PC-3 (cell line): ENCODE results near the gene SNRNP200. TPM values are rescaled to one million over a fixed set of nuclear protein-coding genes. Genes with fewer than 3 reads are reported as not detected.
A peak's percentile ranks its signal among the peaks of the same experiment; 100 is the strongest.

Experiments used
- ATAC-seq: fragments of 200-7000 bp; cut with Tn5 transposase; 2 replicates; pipeline ENCODE4 v1.9.1; 2020; ENCODE audit warnings: mild to moderate bottlenecking, moderate library complexity
- BruUV-seq: library from RNA; stranded (reverse); fragments of 400-500 nt; replicated peaks from 2 replicates; lab custom pipeline; 2021; lab: Mats Ljungman, UMichigan
- CTCF ChIA-PET: fragments of 300-600 bp; sonication (Branson Sonifier 250); formaldehyde crosslinking; loops from one replicate; lab custom pipeline; 2022; ENCODE audit warnings: antibody characterized with exemption; lab: Charles Lee
- POLR2A ChIA-PET: fragments of 300-600 bp; sonication (Branson Sonifier 250); formaldehyde crosslinking; loops from one replicate; lab custom pipeline; 2022; ENCODE audit warnings: antibody characterized with exemption; ENCODE audit not compliant: unreplicated experiment; lab: Charles Lee
- DNase-seq: peaks from one replicate; pipeline ENCODE4 v3.0.0-alpha.2; 2015
- H2AFZ ChIP-seq: fragments of 300-600 bp; sonication (generic); 2 replicates; pipeline ENCODE4 v1.6.0; 2016; ENCODE audit warnings: antibody characterized with exemption, low read length
- H3F3A ChIP-seq: fragments of 300-600 bp; sonication (generic); one replicate; pipeline ENCODE4 v1.6.0; 2017; ENCODE audit warnings: antibody characterized with exemption, low read length, control low read depth, mild to moderate bottlenecking; ENCODE audit not compliant: unreplicated experiment
- H3K27ac ChIP-seq: fragments of 300-600 bp; sonication (generic); 2 replicates; pipeline ENCODE4 v1.5.1; 2016; ENCODE audit warnings: mild to moderate bottlenecking, low read length
- H3K27me3 ChIP-seq: fragments of 300-600 bp; sonication (generic); 2 replicates; pipeline ENCODE4 v1.6.1; 2016; ENCODE audit warnings: low read length, mixed read lengths
- H3K36me3 ChIP-seq: fragments of 300-600 bp; sonication (generic); 2 replicates; pipeline ENCODE4 v1.6.1; 2016; ENCODE audit warnings: low read depth, mixed run types, low read length, mixed read lengths
- H3K4me1 ChIP-seq: fragments of 300-600 bp; sonication (generic); 2 replicates; pipeline ENCODE4 v1.5.1; 2016; ENCODE audit warnings: low read length; ENCODE audit not compliant: insufficient read depth
- H3K4me2 ChIP-seq: fragments of 300-600 bp; sonication (generic); 2 replicates; pipeline ENCODE4 v1.6.0; 2016; ENCODE audit warnings: low read length
- H3K4me3 ChIP-seq: fragments of 300-600 bp; sonication (generic); 2 replicates; pipeline ENCODE4 v1.5.1; 2016; ENCODE audit warnings: mild to moderate bottlenecking, low read length, mixed read lengths
- H3K79me2 ChIP-seq: fragments of 300-600 bp; sonication (generic); 2 replicates; pipeline ENCODE4 v1.6.1; 2017; ENCODE audit warnings: low read length, mixed read lengths
- H3K9ac ChIP-seq: fragments of 300-600 bp; sonication (generic); 2 replicates; pipeline ENCODE4 v1.6.0; 2016; ENCODE audit warnings: mild to moderate bottlenecking, low read length
- H3K9me2 ChIP-seq: fragments of 300-600 bp; sonication (generic); replicated peaks from 2 replicates; pipeline ENCODE4 v1.6.1; 2016; ENCODE audit warnings: mixed run types, low read length, mixed read lengths
- H3K9me3 ChIP-seq: fragments of 300-600 bp; sonication (generic); 2 replicates; pipeline ENCODE4 v1.6.1; 2016; ENCODE audit warnings: low read length, mixed read lengths
- H4K20me1 ChIP-seq: fragments of 300-600 bp; sonication (generic); 2 replicates; pipeline ENCODE4 v1.6.1; 2016; ENCODE audit warnings: low read length, mixed read lengths
- CTCF ChIP-seq: fragments of 300-600 bp; sonication (generic); conservative IDR thresholded peaks from 2 replicates; pipeline ENCODE4 v1.5.1; 2017; ENCODE audit warnings: antibody characterized with exemption, low read depth, mild to moderate bottlenecking, low read length
- EZH2 ChIP-seq: fragments of 300-600 bp; sonication (generic); IDR thresholded peaks from one replicate; pipeline ENCODE4 v1.6.1; 2017; ENCODE audit warnings: antibody characterized with exemption, mild to moderate bottlenecking, low read length; ENCODE audit not compliant: unreplicated experiment
- EZH2phosphoT487 ChIP-seq: fragments of 300-600 bp; sonication (generic); IDR thresholded peaks from 2 replicates; pipeline ENCODE4 v1.6.1; 2018; ENCODE audit warnings: mild to moderate bottlenecking, antibody characterized with exemption, low read length, borderline replicate concordance
- intact Hi-C: fragments of 100-400 bp; cut with micrococcal nuclease; formaldehyde crosslinking; loops from 2 replicates; pipeline ENCODE4 v1.9.0; 2023
- total RNA-seq: library from RNA; depleted of rRNA; stranded (reverse); fragments of >200 nt; gene quantifications from 2 replicates; pipeline ENCODE4 v1.2.3, GENCODE V29; 2014

SNRNP200 gene
- total RNA-seq, 1 experiment from 2014 or later = 77.8 TPM

- no peak overlapping the region for H3K4me3 ChIP-seq
- no peaks in the 10 kb centered on the region for H3F3A ChIP-seq
- no peak overlapping the region; the same call in 1 of the 2 replicates for H3K9ac ChIP-seq
- H3K79me2 ChIP-seq = peaks cover 5% of the 10 kb centered on the region
- no TSS peak for BruUV-seq
- peaks cover 22% of the 10 kb centered on the region for H3K4me1 ChIP-seq
- no peaks in the 10 kb centered on the region for H3K27me3 ChIP-seq
- DNase-seq (no peak), ATAC-seq (no peak)
- ChIA-PET POLR2A (no interaction called here), CTCF (no interaction called here)
- TF ChIP-seq CTCF (no peak), EZH2phosphoT487 (no peak), EZH2 (no peak)
- no peaks in the 10 kb centered on the region for H3K9me2 ChIP-seq
- no peaks in the 10 kb centered on the region for H4K20me1 ChIP-seq
- H3K36me3 ChIP-seq = no peaks in the 10 kb centered on the region
- peak overlapping the region; percentile 6; the same call in 1 of the 2 replicates for H3K4me2 ChIP-seq
- H3K27ac ChIP-seq = peak overlapping the region; percentile 57
- intact Hi-C loops = no loop called here
- H2AFZ ChIP-seq = no peak overlapping the region
- no peaks in the 10 kb centered on the region for H3K9me3 ChIP-seq
These were observed 24.5 kb upstream of the SNRNP200 start for GRCh38 chr2:96329874-96330273.

GRCh38 chr2:96329456-96329855 lies 24.1 kb upstream of the SNRNP200 start:
- Histone ChIP-seq H3K4me2 (0 out of 2 replicates have a peak overlapping the region, but pooled peaks have one; percentile 6), H3K79me2 (peaks cover under 1% of the 10 kb centered on the region; the same call in 1 of the 2 replicates), H3K4me3 (no peak overlapping the region), H3K9me3 (no peaks in the 10 kb centered on the region), H3F3A (no peaks in the 10 kb centered on the region), H3K4me1 (peaks cover 18% of the 10 kb centered on the region), H3K27ac (peak overlapping the region; percentile 57), H2AFZ (no peak overlapping the region), H3K36me3 (no peaks in the 10 kb centered on the region), H4K20me1 (no peaks in the 10 kb centered on the region), H3K9me2 (no peaks in the 10 kb centered on the region), H3K9ac (no peak overlapping the region), H3K27me3 (no peaks in the 10 kb centered on the region)
- no TSS peak for BruUV-seq
- ChIA-PET POLR2A (no interaction called here), CTCF (no interaction called here)
- TF ChIP-seq EZH2 (no peak), EZH2phosphoT487 (no peak), CTCF (no peak)
- intact Hi-C loops = no loop called here
- peak; percentile 74 for DNase-seq
- ATAC-seq = no peak; the same call in 1 of the 2 replicates

GRCh38 chr2:96326990-96327820 lies 21.9 kb upstream of the SNRNP200 start:
- H3K27ac ChIP-seq = no peak overlapping the region
- ChIA-PET CTCF (no interaction called here), POLR2A (no interaction called here)
- intact Hi-C loops = no loop called here
- H3K4me3 ChIP-seq = no peak overlapping the region
- H3K9ac ChIP-seq = no peak overlapping the region
- BruUV-seq = no TSS peak
- no peaks in the 10 kb centered on the region for H3F3A ChIP-seq
- H4K20me1 ChIP-seq = no peaks in the 10 kb centered on the region
- no peak overlapping the region for H2AFZ ChIP-seq
- no peak for ATAC-seq
- H3K79me2 ChIP-seq = no peaks in the 10 kb centered on the region
- H3K4me2 ChIP-seq = no peak overlapping the region
- H3K27me3 ChIP-seq = 0 out of 2 replicates have a peak, but pooled peaks cover 6% of the 10 kb centered on the region
- no peak for DNase-seq
- no peaks in the 10 kb centered on the region for H3K9me2 ChIP-seq
- H3K36me3 ChIP-seq = no peaks in the 10 kb centered on the region
- TF ChIP-seq EZH2 = no peak
- TF ChIP-seq CTCF = no peak
- TF ChIP-seq EZH2phosphoT487 = no peak
- H3K4me1 ChIP-seq = peaks cover 17% of the 10 kb centered on the region
- H3K9me3 ChIP-seq = no peaks in the 10 kb centered on the region
